HepG2 (cell line): ENCODE measurements around the gene HOXA6. TPM values are rescaled to one million over a fixed set of nuclear protein-coding genes. Genes with fewer than 3 reads are reported as not detected.

Experiments
- ZNF883 ChIP-seq: sonication (generic); formaldehyde crosslinking; IDR thresholded peaks from 2 replicates; pipeline ENCODE4 v1.5.1; 2020; ENCODE audit warnings: mild to moderate bottlenecking, missing genetic modification reagents; ENCODE audit errors: not compliant biosample characterization
- microRNA counts: library from miRNA; unstranded; fragments of <30 nt; microRNA quantifications from one replicate; lab custom pipeline; 2015
- microRNA-seq: library from miRNA; unstranded; fragments of <30 nt; microRNA quantifications from one replicate; pipeline ENCODE4, GENCODE V29; 2020
- polyA plus RNA-seq, 8 experiments: library from polyadenylated mRNA; depleted of rRNA in 3 of 8; stranded (reverse) in 7 of 8; unstranded in 1 of 8; fragments of >200 nt; fragmentation: Illumina TruSeq in 4 of 8; extraction: Trizol in 4 of 8; gene quantifications; 2 replicates each; pipeline versions ENCODE4 v1.2.1 to v1.2.3, GENCODE V29; 2011 to 2016; ENCODE audit warnings: low read depth in 4 of 8, missing spikeins in 1 of 8, mixed read lengths in 1 of 8; ENCODE audit not compliant: insufficient read depth in 1 of 8
- small RNA-seq, 3 experiments: library from RNA; depleted of rRNA; stranded (forward); fragments of <200 nt; gene quantifications; one replicate each; pipeline ENCODE3, GENCODE V24; 2012; ENCODE audit warnings: low read depth in 2 of 3, low replicate concordance in 1 of 3; ENCODE audit not compliant: insufficient read length in 3 of 3, insufficient read depth in 2 of 3
- total RNA-seq, 5 experiments: library from RNA; depleted of rRNA; stranded (reverse); fragments of >200 nt; fragmentation: Illumina TruSeq; extraction: Trizol; gene quantifications; 2 replicates each; pipeline ENCODE4 v1.2.3, GENCODE V29; 2016; ENCODE audit warnings: low read depth in 1 of 5

HOXA6 gene
- total and polyA plus RNA-seq, 2 of the 13 experiments (the other 11 are each of a cell fraction or from before 2014, with no cell fraction given): 1.3 to 1.5 TPM

DNA sequence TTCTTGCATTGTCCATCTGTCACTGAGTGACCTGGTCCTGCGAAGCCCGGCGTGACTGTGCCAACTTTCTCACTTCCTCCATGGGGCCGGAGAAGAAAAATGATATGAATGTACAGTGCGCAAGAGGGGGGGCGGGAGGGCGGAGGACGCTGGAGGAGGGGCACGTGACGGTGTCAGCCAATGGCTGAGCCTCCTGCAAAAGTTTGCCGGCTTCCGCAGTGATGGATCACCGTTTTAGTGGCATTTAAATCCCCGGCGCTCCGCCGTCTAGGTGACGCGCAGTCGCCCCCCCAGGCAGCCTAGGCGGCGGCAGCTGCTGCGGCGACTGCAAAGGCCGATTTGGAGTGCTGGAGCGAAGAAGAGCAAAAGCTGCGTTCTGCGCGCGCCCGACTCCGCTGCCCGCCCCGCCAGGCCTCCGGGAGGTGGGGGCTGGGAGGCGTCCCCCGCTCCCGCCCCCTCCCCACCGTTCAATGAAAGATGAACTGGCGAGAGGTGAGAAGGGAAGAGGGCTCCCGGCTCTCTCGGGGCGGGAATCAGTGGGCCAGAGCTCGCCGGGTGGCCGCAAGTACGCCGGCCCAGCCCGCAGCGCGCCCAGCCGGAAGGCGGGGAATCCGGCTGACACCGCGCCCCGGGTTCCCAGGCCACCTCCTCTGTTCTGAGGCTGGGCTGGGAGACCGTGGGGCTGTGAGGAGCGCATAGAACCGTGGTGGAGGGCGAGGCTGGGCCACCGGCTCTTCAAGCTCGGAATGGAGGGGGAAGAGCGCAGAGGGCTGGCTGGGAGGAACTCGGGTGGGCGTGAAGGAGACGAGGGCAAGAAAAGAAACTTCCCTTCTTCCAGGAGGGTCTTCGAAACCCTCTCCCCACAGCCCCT is 51.4 kb downstream of the HOXA6 start, which contains the start of gene HOXA1 (continued):
- TF ChIP-seq ZNF883: peak; percentile 45
- TF ChIP-seq, all 625 proteins: peak for 27

MicroRNAs encoded within 50 kb of the gene (microRNA counts, 767-probe panel; counts per million panel counts)
- not detected for microRNA hsa-miR-196b-5p (lab: Ali Mortazavi, UCI)

Small RNAs within 50 kb of the gene (microRNA-seq; reads per million reads assigned to microRNA genes)
- gene MIR196B: 32.7 reads per million, percentile 62 among the genes with 10 or more reads in this experiment

Small RNAs within 50 kb of the gene (small RNA-seq; reads per million reads assigned to genes)
- gene AC004080.5 (0 reads per million in 3 experiments), gene RF01977 (0 reads per million in 3 experiments), gene RF02140 (0 reads per million in 3 experiments), gene RF02141 (0 reads per million in 3 experiments)

Other genes starting within 250 kb of the HOXA6 start
- gene HOXA1, start 51.8 kb downstream of the HOXA6 start, total RNA-seq (2016; rRNA removed; fragmentation: Illumina TruSeq; extraction: Trizol): 0.20 TPM in 1 of 2 replicates, not detected in the other
- 0.18 and 0.31 TPM in 2 replicates for gene HOXA1, start 51.8 kb downstream of the HOXA6 start, polyA plus RNA-seq (2011; rRNA removed)
- 0.22 TPM in 1 of 2 replicates, not detected in the other for gene HOXA2, start 45.1 kb downstream of the HOXA6 start, total RNA-seq (2016; rRNA removed; fragmentation: Illumina TruSeq; extraction: Trizol)
- 0.20 and 0.29 TPM in 2 replicates for gene HOXA2, start 45.1 kb downstream of the HOXA6 start, polyA plus RNA-seq (2011; rRNA removed)
- gene HOXA4, start 17.0 kb downstream of the HOXA6 start, total RNA-seq (2016; rRNA removed; fragmentation: Illumina TruSeq; extraction: Trizol): 1.8 and 2.4 TPM in 2 replicates
- 4.3 and 5.4 TPM in 2 replicates for gene HOXA4, start 17.0 kb downstream of the HOXA6 start, polyA plus RNA-seq (2011; rRNA removed)
- gene HOXA5, start 4.1 kb downstream of the HOXA6 start, total RNA-seq (2016; rRNA removed; fragmentation: Illumina TruSeq; extraction: Trizol): 3.2 and 3.9 TPM in 2 replicates
- 3.6 and 4.0 TPM in 2 replicates for gene HOXA5, start 4.1 kb downstream of the HOXA6 start, polyA plus RNA-seq (2011; rRNA removed)
- 2.1 and 2.9 TPM in 2 replicates for gene HOXA3, start 4.8 kb upstream of the HOXA6 start, total RNA-seq (2016; rRNA removed; fragmentation: Illumina TruSeq; extraction: Trizol)
- 4.3 and 4.6 TPM in 2 replicates for gene HOXA3, start 4.8 kb upstream of the HOXA6 start, polyA plus RNA-seq (2011; rRNA removed)
- not detected in 2 replicates for gene HOXA7, start 8.9 kb upstream of the HOXA6 start, total RNA-seq (2016; rRNA removed; fragmentation: Illumina TruSeq; extraction: Trizol)
- gene HOXA7, start 8.9 kb upstream of the HOXA6 start, polyA plus RNA-seq (2011; rRNA removed): 0.05 and 0.10 TPM in 2 replicates
- gene HOXA9, start 17.8 kb upstream of the HOXA6 start, total RNA-seq (2016; rRNA removed; fragmentation: Illumina TruSeq; extraction: Trizol): not detected in 2 replicates
- gene HOXA9, start 17.8 kb upstream of the HOXA6 start, polyA plus RNA-seq (2011; rRNA removed): not detected in 2 replicates
- gene HOXA10, start 26.5 kb upstream of the HOXA6 start, total RNA-seq (2016; rRNA removed; fragmentation: Illumina TruSeq; extraction: Trizol): not detected in 2 replicates
- gene HOXA10, start 26.5 kb upstream of the HOXA6 start, polyA plus RNA-seq (2011; rRNA removed): 0.03 TPM in 1 of 2 replicates, not detected in the other
- not detected in 2 replicates for gene HOXA11, start 37.5 kb upstream of the HOXA6 start, total RNA-seq (2016; rRNA removed; fragmentation: Illumina TruSeq; extraction: Trizol)
- 0.04 TPM in 1 of 2 replicates, not detected in the other for gene HOXA11, start 37.5 kb upstream of the HOXA6 start, polyA plus RNA-seq (2011; rRNA removed)
- gene HOXA13, start 52.3 kb upstream of the HOXA6 start, total RNA-seq (2016; rRNA removed; fragmentation: Illumina TruSeq; extraction: Trizol): 0.04 TPM in 2 replicates
- 0.01 TPM in 1 of 2 replicates, not detected in the other for gene HOXA13, start 52.3 kb upstream of the HOXA6 start, polyA plus RNA-seq (2011; rRNA removed)
- gene EVX1, start 95.0 kb upstream of the HOXA6 start, total RNA-seq (2016; rRNA removed; fragmentation: Illumina TruSeq; extraction: Trizol): not detected in 2 replicates
- not detected in 2 replicates for gene EVX1, start 95.0 kb upstream of the HOXA6 start, polyA plus RNA-seq (2011; rRNA removed)